ENCODE measurements around the gene DPH1. TPM values are rescaled to one million over a fixed set of nuclear protein-coding genes. Genes with fewer than 3 reads are reported as not detected.

DPH1 gene
- total RNA-seq, 2 donors from 2014 or later: 31.1 to 48.3 TPM

GRCh38 chr17:2044263-2044894, 14.4 kb downstream of the DPH1 start:
- H3K4me1 Mint-ChIP-seq: peaks cover 30% of the 10 kb centered on the region
- H3K4me3 ChIP-seq (ENCODE audit: low read length): no peak overlapping the region
- peaks cover 9% of the 10 kb centered on the region for H3K4me1 ChIP-seq (ENCODE audit: control insufficient read depth, insufficient read depth, low read length)
- no peaks in the 10 kb centered on the region for H3K9me3 Mint-ChIP-seq
- TF ChIP-seq CTCF (conservative IDR thresholded peaks at IDR 0.05): no peak
- no peak for DNase-seq
- no peak overlapping the region for H3K27ac Mint-ChIP-seq
- no peak overlapping the region for H3K27ac ChIP-seq (ENCODE audit: low read depth, low read length)
- H3K27me3 ChIP-seq (ENCODE audit: control insufficient read depth, insufficient read depth, low read length, poor library complexity, severe bottlenecking): no peaks in the 10 kb centered on the region
- no peak overlapping the region for H3K9ac ChIP-seq (ENCODE audit: extremely low read depth, low read length, poor library complexity, severe bottlenecking)
- H3K36me3 Mint-ChIP-seq (ENCODE audit: low read depth): peaks cover 19% of the 10 kb centered on the region
- H3K36me3 ChIP-seq (ENCODE audit: control insufficient read depth, insufficient read depth, low read length): peaks cover 46% of the 10 kb centered on the region
- peaks cover 39% of the 10 kb centered on the region for H3K27me3 Mint-ChIP-seq (ENCODE audit: insufficient read depth)
- WGBS, 2 experiments (ENCODE audit: insufficient coverage in 1 of 2, insufficient read length in 1 of 2): 96 to 100% methylated on average over 2 to 4 of the region's 5 CpGs
- H3K4me3 Mint-ChIP-seq: no peak overlapping the region
- no peaks in the 10 kb centered on the region for H3K9me3 ChIP-seq (ENCODE audit: control insufficient read depth, low read length)

GRCh38 chr17:2047590-2047989, 17.6 kb downstream of the DPH1 start:
- Histone ChIP-seq H3K9me3 (ENCODE audit: control insufficient read depth, low read length) (no peaks in the 10 kb centered on the region), H3K4me3 (ENCODE audit: low read length) (peak overlapping the region; percentile 50), H3K27ac (ENCODE audit: low read depth, low read length) (no peak overlapping the region), H3K9ac (ENCODE audit: extremely low read depth, low read length, poor library complexity, severe bottlenecking) (no peak overlapping the region), H3K36me3 (ENCODE audit: control insufficient read depth, insufficient read depth, low read length) (peaks cover 29% of the 10 kb centered on the region), H3K27me3 (ENCODE audit: control insufficient read depth, insufficient read depth, low read length, poor library complexity, severe bottlenecking) (peaks cover 20% of the 10 kb centered on the region), H3K4me1 (ENCODE audit: control insufficient read depth, insufficient read depth, low read length) (peaks cover 8% of the 10 kb centered on the region)
- WGBS, 2 experiments (ENCODE audit: insufficient coverage in 1 of 2, insufficient read length in 1 of 2): 87 to 89% methylated on average over 6 of the region's 6 CpGs
- Mint-ChIP-seq H3K27me3 (ENCODE audit: insufficient read depth) (peaks cover 55% of the 10 kb centered on the region), H3K27ac (no peak overlapping the region), H3K36me3 (ENCODE audit: low read depth) (peaks cover 16% of the 10 kb centered on the region), H3K9me3 (peaks cover 1% of the 10 kb centered on the region), H3K4me3 (no peak overlapping the region), H3K4me1 (peaks cover 23% of the 10 kb centered on the region)
- TF ChIP-seq CTCF (conservative IDR thresholded peaks at IDR 0.05): no peak
- DNase-seq: no peak

- Mint-ChIP-seq H3K27ac (peak overlapping the region; percentile 76), H3K4me3 (peak overlapping the region; percentile 63), H3K4me1 (peaks cover 16% of the 10 kb centered on the region), H3K27me3 (ENCODE audit: insufficient read depth) (peaks cover 65% of the 10 kb centered on the region), H3K9me3 (peaks cover 1% of the 10 kb centered on the region), H3K36me3 (ENCODE audit: low read depth) (peaks cover 5% of the 10 kb centered on the region)
- H3K27me3 ChIP-seq (ENCODE audit: control insufficient read depth, insufficient read depth, low read length, poor library complexity, severe bottlenecking): peaks cover 32% of the 10 kb centered on the region
- WGBS, 2 experiments (ENCODE audit: insufficient coverage in 1 of 2, insufficient read length in 1 of 2): 7 to 40% methylated on average over 1 to 5 of the region's 9 CpGs
- H3K4me1 ChIP-seq (ENCODE audit: control insufficient read depth, insufficient read depth, low read length): peaks cover 2% of the 10 kb centered on the region
- peak overlapping the region; percentile 85 for H3K4me3 ChIP-seq (ENCODE audit: low read length)
- peak; percentile 90 for DNase-seq
- H3K27ac ChIP-seq (ENCODE audit: low read depth, low read length): no peak overlapping the region
- no peaks in the 10 kb centered on the region for H3K9me3 ChIP-seq (ENCODE audit: control insufficient read depth, low read length)
- H3K9ac ChIP-seq (ENCODE audit: extremely low read depth, low read length, poor library complexity, severe bottlenecking): peak overlapping the region; percentile 78
- TF ChIP-seq CTCF (conservative IDR thresholded peaks at IDR 0.05): no peak
- peaks cover 17% of the 10 kb centered on the region for H3K36me3 ChIP-seq (ENCODE audit: control insufficient read depth, insufficient read depth, low read length)
Observed at GRCh38 chr17:2048805-2049204, 18.9 kb downstream of the DPH1 start.

All from endodermal cell (in vitro differentiated cells).